GM23338 (cell line): Measurements from ENCODE around the gene SLC25A30. TPM values are rescaled to one million over a fixed set of nuclear protein-coding genes. Genes with fewer than 3 reads are reported as not detected.

Experiments used
- ATAC-seq: fragments of 200-7000 bp; cut with Tn5 transposase; 3 replicates; pipeline ENCODE4 v1.9.1; 2020
- DNase-seq: peaks from one replicate; pipeline ENCODE4 v3.0.0-alpha.2; 2015; ENCODE audit warnings: low spot score
- H2AFZ ChIP-seq: fragments of 200-600 bp; sonication (generic); 2 replicates; pipeline ENCODE4 v1.8.0; 2016; ENCODE audit warnings: antibody characterized with exemption, mild to moderate bottlenecking, moderate library complexity
- H3F3A ChIP-seq: fragments of 200-600 bp; sonication (generic); replicated peaks from 2 replicates; pipeline ENCODE4 v1.8.0; 2017; ENCODE audit warnings: antibody characterized with exemption, mixed run types, low read depth
- H3K27ac ChIP-seq: fragments of 200-600 bp; sonication (generic); 2 replicates; pipeline ENCODE4 v1.6.1; 2016; ENCODE audit warnings: low read depth
- H3K27me3 ChIP-seq: fragments of 200-600 bp; sonication (generic); 2 replicates; pipeline ENCODE4 v1.8.0; 2016; ENCODE audit warnings: mild to moderate bottlenecking, mixed run types, moderate library complexity; ENCODE audit not compliant: insufficient read depth
- H3K36me3 ChIP-seq: fragments of 200-600 bp; sonication (generic); 2 replicates; pipeline ENCODE4 v1.8.0; 2016; ENCODE audit warnings: mild to moderate bottlenecking; ENCODE audit not compliant: insufficient read depth
- H3K4me1 ChIP-seq: fragments of 200-600 bp; sonication (generic); 2 replicates; pipeline ENCODE4 v1.8.0; 2016; ENCODE audit warnings: mild to moderate bottlenecking, moderate library complexity; ENCODE audit not compliant: insufficient read depth
- H3K4me2 ChIP-seq: fragments of 200-600 bp; sonication (generic); 2 replicates; pipeline ENCODE4 v1.7.1; 2017; ENCODE audit warnings: mixed run types
- H3K4me3 ChIP-seq: fragments of 200-600 bp; sonication (generic); 2 replicates; pipeline ENCODE4 v1.6.1; 2016; ENCODE audit warnings: mixed run types
- H3K79me2 ChIP-seq: fragments of 200-600 bp; sonication (generic); replicated peaks from 2 replicates; pipeline ENCODE4 v1.8.0; 2017; ENCODE audit warnings: mild to moderate bottlenecking; ENCODE audit not compliant: insufficient read depth
- H3K9me2 ChIP-seq: fragments of 200-600 bp; sonication (generic); 2 replicates; pipeline ENCODE4 v1.8.0; 2017; ENCODE audit not compliant: insufficient read depth
- H4K20me1 ChIP-seq: fragments of 200-600 bp; sonication (generic); replicated peaks from 2 replicates; pipeline ENCODE4 v1.8.0; 2017; ENCODE audit warnings: mild to moderate bottlenecking; ENCODE audit not compliant: insufficient read depth
- H3K27ac Mint-ChIP-seq: 2 replicates; pipeline ENCODE4 v1.8.0; 2020; ENCODE audit warnings: inconsistent platforms, mild to moderate bottlenecking, moderate library complexity, mixed read lengths
- H3K27me3 Mint-ChIP-seq: 3 replicates; pipeline ENCODE4 v1.8.0; 2022; ENCODE audit warnings: low read depth, mild to moderate bottlenecking, moderate library complexity, mixed read lengths, inconsistent platforms; ENCODE audit not compliant: insufficient read depth, poor library complexity
- H3K36me3 Mint-ChIP-seq: 3 replicates; pipeline ENCODE4 v1.8.0; 2021; ENCODE audit warnings: low read depth, mild to moderate bottlenecking, inconsistent platforms, moderate library complexity, mixed read lengths
- H3K4me1 Mint-ChIP-seq: 3 replicates; pipeline ENCODE4 v1.8.0; 2020; ENCODE audit warnings: mild to moderate bottlenecking, inconsistent platforms, mixed read lengths
- H3K4me3 Mint-ChIP-seq: 3 replicates; pipeline ENCODE4 v1.8.0; 2021; ENCODE audit warnings: moderate library complexity, mild to moderate bottlenecking, inconsistent platforms, mixed read lengths
- H3K9me3 Mint-ChIP-seq: 3 replicates; pipeline ENCODE4 v1.8.0; 2020; ENCODE audit warnings: moderate library complexity, mild to moderate bottlenecking, inconsistent platforms, mixed read lengths
- EZH2 ChIP-seq: fragments of 200-600 bp; sonication (generic); IDR thresholded peaks from one replicate; pipeline ENCODE4 v1.8.0; 2017; ENCODE audit warnings: antibody characterized with exemption, mild to moderate bottlenecking, low read depth; ENCODE audit not compliant: unreplicated experiment
- EZH2phosphoT487 ChIP-seq: fragments of 200-600 bp; sonication (generic); IDR thresholded peaks from one replicate; pipeline ENCODE4 v1.8.1; 2018; ENCODE audit warnings: antibody characterized with exemption; ENCODE audit not compliant: unreplicated experiment
- POLR2AphosphoS5 ChIP-seq: IDR thresholded peaks from 2 replicates; pipeline ENCODE4 v1.6.1; 2016; ENCODE audit warnings: antibody characterized with exemption, low read depth
- ZNF114 ChIP-seq: fragments of 250-450 bp; sonication (Bioruptor Pico); IDR thresholded peaks from 2 replicates; pipeline ENCODE4 v1.5.0; 2020; ENCODE audit warnings: mild to moderate bottlenecking, moderate library complexity
- ZNF462 ChIP-seq: fragments of 250-450 bp; sonication (Bioruptor Pico); IDR thresholded peaks from 2 replicates; pipeline ENCODE4 v1.5.0; 2020; ENCODE audit warnings: mild to moderate bottlenecking, moderate library complexity
- polyA plus RNA-seq: library from polyadenylated mRNA; unstranded; fragments of >200 nt; fragmentation: Nextera tagmentation; extraction: Ambion mirVana; gene quantifications from 2 replicates; pipeline ENCODE4 v1.2.1, GENCODE V29; 2016
- total RNA-seq: library from RNA; depleted of rRNA; stranded (reverse); fragments of >200 nt; shearing (Covaris generic); gene quantifications from 2 replicates; pipeline ENCODE4 v1.2.3, GENCODE V29; 2014

Gene SLC25A30
- total and polyA plus RNA-seq, 2 experiments from 2014 or later: 2.0 to 7.5 TPM

- DNase-seq (no peak), ATAC-seq (no peak; the same call in 2 of the 3 replicates)
- Histone ChIP-seq H3K36me3 (no peaks in the 10 kb centered on the region; the same call in 1 of the 2 replicates), H3K4me2 (no peak overlapping the region), H3K27ac (no peak overlapping the region), H3K79me2 (no peaks in the 10 kb centered on the region), H3K4me1 (no peaks in the 10 kb centered on the region), H3K4me3 (no peak overlapping the region), H4K20me1 (no peaks in the 10 kb centered on the region), H3K9me2 (peaks cover 4% of the 10 kb centered on the region; the same call in 1 of the 2 replicates), H3K27me3 (no peaks in the 10 kb centered on the region), H3F3A (no peaks in the 10 kb centered on the region), H2AFZ (no peak overlapping the region)
- H3K4me1 Mint-ChIP-seq: no peaks in the 10 kb centered on the region
- no peaks in the 10 kb centered on the region; the same call in 2 of the 3 replicates for H3K36me3 Mint-ChIP-seq
- no peak overlapping the region for H3K27ac Mint-ChIP-seq
- peaks cover 8% of the 10 kb centered on the region; the same call in 2 of the 3 replicates for H3K9me3 Mint-ChIP-seq
- TF ChIP-seq EZH2phosphoT487: no peak
- no peak for TF ChIP-seq ZNF114 (CRISPR knock-in tag)
- no peak for TF ChIP-seq POLR2AphosphoS5
- no peak for TF ChIP-seq ZNF462
- H3K27me3 Mint-ChIP-seq: peaks cover 6% of the 10 kb centered on the region
- no peak overlapping the region; the same call in 2 of the 3 replicates for H3K4me3 Mint-ChIP-seq
Measured at GRCh38 chr13:45454204-45454603, 36.0 kb upstream of the SLC25A30 start.

- no peak overlapping the region for H3K4me2 ChIP-seq
- no peaks in the 10 kb centered on the region for H3K79me2 ChIP-seq
- no peak overlapping the region for H3K4me3 ChIP-seq
- Mint-ChIP-seq H3K27ac (no peak overlapping the region), H3K4me3 (no peak overlapping the region), H3K27me3 (peaks cover 6% of the 10 kb centered on the region), H3K4me1 (peaks cover 5% of the 10 kb centered on the region; the same call in 1 of the 3 replicates), H3K9me3 (no peaks in the 10 kb centered on the region), H3K36me3 (no peaks in the 10 kb centered on the region)
- no peaks in the 10 kb centered on the region; the same call in 1 of the 2 replicates for H3K36me3 ChIP-seq
- no peak overlapping the region for H2AFZ ChIP-seq
- peaks cover 7% of the 10 kb centered on the region; the same call in 1 of the 2 replicates for H3K4me1 ChIP-seq
- TF ChIP-seq EZH2phosphoT487 (no peak), EZH2 (no peak), POLR2AphosphoS5 (no peak)
- no peak for DNase-seq
- H3F3A ChIP-seq: no peaks in the 10 kb centered on the region
- H4K20me1 ChIP-seq: no peaks in the 10 kb centered on the region
- ATAC-seq: no peak
- H3K27me3 ChIP-seq: no peaks in the 10 kb centered on the region
- peaks cover 4% of the 10 kb centered on the region; the same call in 1 of the 2 replicates for H3K9me2 ChIP-seq
- H3K27ac ChIP-seq: no peak overlapping the region
Measured at GRCh38 chr13:45451282-45451681, 33.1 kb upstream of the SLC25A30 start.
